ENCODE data around the gene PCDH9.

DNA sequence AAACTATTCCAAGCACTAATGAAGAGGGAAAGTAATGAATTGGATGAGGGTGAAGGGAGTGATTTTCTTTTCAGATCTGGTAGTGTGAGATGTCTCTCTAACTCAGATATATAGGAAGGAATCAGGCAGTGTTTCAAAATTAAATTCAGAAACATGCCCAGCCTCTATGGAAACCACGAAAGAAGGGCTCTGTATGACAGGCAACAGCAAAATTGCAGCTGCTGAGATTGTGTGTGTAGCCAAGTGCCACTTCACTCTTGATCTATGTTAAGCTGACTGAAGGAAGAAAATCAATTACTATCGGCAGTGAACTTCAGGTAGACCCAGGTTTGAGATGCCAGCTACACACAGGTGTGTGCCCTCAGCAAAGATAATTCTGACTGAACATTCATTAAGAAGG is 387.4 kb downstream of the PCDH9 start:
- no peak for TF ChIP-seq CTCF (IDR thresholded peaks at IDR 0.05)
- no peak for TF ChIP-seq POLR2A (IDR thresholded peaks at IDR 0.05)
